GM12873 (cell line): ENCODE data around the gene ACAD8.

ENCODE experiments used
- CTCF ChIP-seq: IDR thresholded peaks from 2 replicates; pipeline ENCODE4 v1.5.1; 2012; ENCODE audit warnings: low read depth, mild to moderate bottlenecking, moderate library complexity, low read length, control low read depth; ENCODE audit not compliant: insufficient read depth; ENCODE audit errors: missing control alignments

ACAD8 gene

GRCh38 chr11:134277183-134278001, 24.0 kb downstream of the ACAD8 start:
- TF ChIP-seq CTCF: no peak

- TF ChIP-seq CTCF: no peak
Observed at GRCh38 chr11:134278356-134278755, 25.0 kb downstream of the ACAD8 start.

GRCh38 chr11:134282121-134283045, 29.0 kb downstream of the ACAD8 start:
- no peak for TF ChIP-seq CTCF

GRCh38 chr11:134283461-134284230, 30.3 kb downstream of the ACAD8 start:
- TF ChIP-seq CTCF: no peak

GRCh38 chr11:134287561-134287960, 34.2 kb downstream of the ACAD8 start:
- TF ChIP-seq CTCF: no peak

- no peak for TF ChIP-seq CTCF
Observed at GRCh38 chr11:134288486-134288885, 35.1 kb downstream of the ACAD8 start.
